DMS53 (cell line): ENCODE data around the gene ATP6AP1.

Experiments
- DNase-seq: peaks from one replicate; lab custom pipeline; 2025; lab: John Stamatoyannopoulos, UW

Gene ATP6AP1

GRCh38 chrX:154449618-154450017 is 21.1 kb downstream of the ATP6AP1 start:
- DNase-seq, result no peak

- no peak for DNase-seq
Observed at GRCh38 chrX:154450312-154450711, 21.8 kb downstream of the ATP6AP1 start.

- DNase-seq, result no peak
Observed at GRCh38 chrX:154452823-154453222, 24.3 kb downstream of the ATP6AP1 start.

GRCh38 chrX:154457491-154458115 is 29.1 kb downstream of the ATP6AP1 start:
- peak; percentile 84 for DNase-seq

GRCh38 chrX:154458116-154458953 is 29.9 kb downstream of the ATP6AP1 start, which contains the start of gene PLXNA3:
TSS of gene PLXNA3 (plus strand) at chrX:154458281. CDS start at chrX:154460184, 1,903 bp downstream.
- DNase-seq, result peak; percentile 79

- peak; percentile 52 for DNase-seq
Observed at GRCh38 chrX:154458954-154459778, 30.7 kb downstream of the ATP6AP1 start.

- DNase-seq, result no peak
Observed at GRCh38 chrX:154459832-154460231, 31.4 kb downstream of the ATP6AP1 start.

- no peak for DNase-seq
Observed at GRCh38 chrX:154460326-154460725, 31.8 kb downstream of the ATP6AP1 start.

- no peak for DNase-seq
Observed at GRCh38 chrX:154462396-154462795, 33.9 kb downstream of the ATP6AP1 start.

- no peak for DNase-seq
Observed at GRCh38 chrX:154463611-154464220, 35.2 kb downstream of the ATP6AP1 start.

- DNase-seq, result no peak
Observed at GRCh38 chrX:154464806-154465365, 36.4 kb downstream of the ATP6AP1 start.

- DNase-seq, result no peak
Observed at GRCh38 chrX:154465601-154466000, 37.1 kb downstream of the ATP6AP1 start.

GRCh38 chrX:154466036-154466435 is 37.6 kb downstream of the ATP6AP1 start:
- no peak for DNase-seq

GRCh38 chrX:154466907-154467306 is 38.4 kb downstream of the ATP6AP1 start:
- DNase-seq, result no peak

GRCh38 chrX:154467556-154467955 is 39.1 kb downstream of the ATP6AP1 start:
- DNase-seq, result no peak

- DNase-seq, result no peak
Observed at GRCh38 chrX:154468217-154468616, 39.7 kb downstream of the ATP6AP1 start.

- no peak for DNase-seq
Observed at GRCh38 chrX:154469114-154469513, 40.6 kb downstream of the ATP6AP1 start.

GRCh38 chrX:154469880-154470279 is 41.4 kb downstream of the ATP6AP1 start:
- DNase-seq, result no peak

GRCh38 chrX:154470434-154470833 is 42.0 kb downstream of the ATP6AP1 start:
- no peak for DNase-seq

GRCh38 chrX:154470914-154471568 is 42.6 kb downstream of the ATP6AP1 start:
- no peak for DNase-seq
